GM21447 (cell line): ENCODE data around the gene SLK.

ENCODE experiments used
- ATAC-seq: cut with Tn5 transposase; IDR thresholded peaks from one replicate; pipeline ENCODE4 v1.9.1; 2021; ENCODE audit not compliant: unreplicated experiment

Gene SLK

GRCh38 chr10:103966671-103967447, at the start of gene SLK:
Gene SLK, plus strand, starts transcription at chr10:103967140. Its CDS starts 606 bp downstream, at chr10:103967746.
- peak; percentile 63 for ATAC-seq

DNA sequence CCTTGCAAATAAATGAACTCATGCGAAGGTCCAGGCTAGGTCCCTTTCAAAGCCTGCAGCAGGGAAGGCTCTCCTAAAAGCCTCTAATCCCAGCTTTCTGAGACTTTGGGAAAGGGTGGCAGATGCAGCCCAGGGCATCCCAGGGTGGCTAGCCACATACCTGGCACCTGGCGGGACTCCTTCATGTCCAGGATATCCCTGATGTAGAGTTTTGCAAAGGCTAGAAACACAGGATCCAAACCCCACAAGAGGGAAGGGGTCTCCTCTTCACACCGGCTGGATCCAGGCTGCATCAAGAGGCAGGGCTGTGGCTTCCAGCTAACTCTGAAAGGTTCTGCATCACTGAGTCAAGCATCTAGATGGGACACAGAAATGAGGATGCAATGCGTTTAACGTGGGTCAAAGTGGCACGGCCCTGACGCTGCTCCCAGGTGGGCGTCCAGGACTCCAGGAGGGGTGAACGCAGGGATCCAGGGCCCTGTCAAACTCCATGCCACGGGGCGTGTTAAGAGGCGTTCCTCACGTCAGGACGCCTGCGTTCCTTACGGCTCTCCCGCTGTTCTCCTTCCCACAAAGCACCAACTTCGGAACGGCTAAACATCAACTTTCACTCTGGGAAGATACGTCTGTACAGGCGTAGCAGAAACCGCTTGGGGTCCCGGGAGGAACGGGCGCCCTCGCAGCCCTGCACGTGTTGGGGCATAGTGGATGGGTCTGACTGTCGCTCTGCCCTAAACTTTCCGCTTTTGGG, 49.5 kb upstream of the SLK start:
- ATAC-seq, result peak; percentile 11

GRCh38 chr10:103918053-103918846, 48.7 kb upstream of the SLK start, which contains the start of gene STN1:
Gene STN1, minus strand, starts transcription at chr10:103918184. Its CDS starts 590 bp downstream, at chr10:103917594.
- ATAC-seq, result peak; percentile 89

GRCh38 chr10:103919648-103920025, 47.3 kb upstream of the SLK start:
- no peak for ATAC-seq

GRCh38 chr10:103921248-103921647, 45.7 kb upstream of the SLK start:
- no peak for ATAC-seq

GRCh38 chr10:103921750-103922195, 45.2 kb upstream of the SLK start:
- ATAC-seq, result no peak

DNA sequence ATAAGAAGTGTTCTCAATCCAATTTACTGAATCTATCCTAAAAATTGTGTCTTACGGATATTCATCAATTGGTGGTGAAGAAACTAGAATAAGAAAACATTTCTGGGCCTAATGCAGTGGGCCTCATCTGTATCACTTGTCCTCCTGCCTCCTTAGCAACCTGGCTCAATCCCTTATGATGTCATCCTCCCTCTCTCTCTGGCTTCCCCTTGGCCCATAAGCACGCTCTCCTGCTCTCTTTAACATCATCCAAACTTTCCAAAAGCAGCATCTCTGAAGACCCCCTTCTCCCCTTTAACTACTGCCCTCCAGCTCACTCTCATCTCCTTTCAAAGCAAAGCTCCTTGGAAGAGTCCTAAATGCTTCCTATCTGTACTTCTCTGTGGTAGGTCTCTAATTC, 44.3 kb upstream of the SLK start:
- ATAC-seq, result no peak

DNA sequence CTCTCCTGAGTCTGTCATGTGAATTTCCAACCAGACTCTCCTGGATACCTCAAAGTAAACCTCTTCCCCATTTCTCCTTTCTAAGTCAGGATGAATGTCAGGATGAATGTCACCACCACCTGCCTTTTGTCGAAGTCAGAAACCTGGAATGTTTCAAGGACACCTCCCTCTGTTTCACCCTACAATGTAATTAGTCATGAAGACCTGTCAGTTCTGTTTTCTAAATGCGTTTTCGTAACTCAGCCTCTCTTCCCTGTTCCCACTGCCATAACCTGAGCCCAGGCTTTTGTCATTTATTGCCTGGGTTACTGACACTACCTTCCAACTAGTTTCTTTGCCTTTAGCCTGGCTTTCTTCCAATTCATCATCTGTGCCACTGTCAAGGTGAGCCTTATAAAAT, 43.4 kb upstream of the SLK start:
- ATAC-seq, result no peak

DNA sequence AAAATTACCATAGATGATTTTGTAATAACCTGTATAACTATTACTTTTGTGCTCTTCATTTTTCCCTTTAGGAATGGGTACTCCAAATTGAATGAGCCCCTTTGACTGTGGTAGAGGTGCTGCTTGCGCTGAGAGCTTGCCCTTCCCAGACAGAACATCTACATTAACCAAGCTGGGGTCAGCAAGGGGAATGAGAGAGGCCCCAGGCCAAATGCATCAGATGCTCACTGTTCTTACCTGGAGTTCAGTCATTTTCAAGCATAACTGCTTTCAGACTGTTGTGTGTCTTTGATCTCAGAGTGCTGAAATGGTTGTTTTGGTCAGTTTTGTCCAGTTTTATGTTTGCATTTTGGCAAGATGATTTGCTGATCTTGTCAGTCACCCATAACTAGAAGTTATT, 41.3 kb upstream of the SLK start:
- no peak for ATAC-seq

DNA sequence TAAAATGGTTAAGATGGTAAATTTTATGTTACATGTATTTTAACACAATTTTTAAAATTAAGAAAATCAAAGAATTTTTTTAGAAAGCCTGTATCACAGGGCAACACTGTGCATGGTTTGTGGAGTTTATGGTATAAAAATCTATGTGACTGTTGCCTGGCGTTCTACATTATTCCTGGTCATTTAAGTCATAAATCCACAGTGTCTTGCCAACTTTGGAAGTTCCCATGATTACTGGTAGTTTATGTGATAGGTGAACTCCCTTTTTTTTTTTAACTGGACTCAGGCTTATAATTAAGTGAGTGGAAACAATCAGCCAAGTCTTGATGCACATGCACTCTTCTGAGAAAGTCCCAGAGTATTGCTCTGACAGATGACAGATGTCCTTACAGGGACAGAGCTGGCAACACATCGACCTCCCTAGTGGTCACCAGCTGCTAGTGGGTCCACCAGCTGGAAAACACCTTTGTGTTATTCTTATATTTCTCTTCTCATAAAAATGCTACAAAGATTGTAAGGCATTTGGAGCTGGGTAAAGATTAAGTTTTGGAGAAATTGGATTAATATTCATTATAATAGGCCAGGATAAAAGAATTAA, 40.1 kb upstream of the SLK start:
- ATAC-seq, result no peak

- ATAC-seq, result no peak
Measured at GRCh38 chr10:103928784-103929183, 38.2 kb upstream of the SLK start.

DNA sequence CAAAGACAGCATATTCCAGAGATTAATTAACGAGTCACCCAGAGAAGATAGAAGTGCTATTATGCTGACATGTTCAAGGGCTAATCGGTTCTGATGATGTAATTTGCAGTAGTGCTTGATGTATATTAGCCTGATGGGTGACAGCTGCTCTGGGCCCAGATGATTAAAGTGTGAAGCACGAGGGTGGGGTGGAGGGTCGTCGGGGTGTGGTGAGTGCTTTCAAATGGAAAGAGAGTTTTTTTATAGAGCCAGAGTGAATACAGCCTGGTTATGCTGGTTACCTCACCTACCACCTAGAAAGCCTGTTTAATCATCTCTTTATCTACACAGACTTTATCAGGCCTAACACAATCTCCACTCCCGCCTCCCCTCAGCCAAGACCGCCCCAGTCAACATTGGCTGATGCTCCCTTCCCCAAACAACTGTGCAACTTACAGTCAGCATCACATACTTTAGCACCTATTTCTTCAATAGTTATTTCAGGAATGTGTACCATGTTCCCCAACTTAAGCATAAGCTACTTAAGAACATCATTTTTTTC, 37.5 kb upstream of the SLK start:
- no peak for ATAC-seq

- ATAC-seq, result no peak
Measured at GRCh38 chr10:103930449-103930848, 36.5 kb upstream of the SLK start.

DNA sequence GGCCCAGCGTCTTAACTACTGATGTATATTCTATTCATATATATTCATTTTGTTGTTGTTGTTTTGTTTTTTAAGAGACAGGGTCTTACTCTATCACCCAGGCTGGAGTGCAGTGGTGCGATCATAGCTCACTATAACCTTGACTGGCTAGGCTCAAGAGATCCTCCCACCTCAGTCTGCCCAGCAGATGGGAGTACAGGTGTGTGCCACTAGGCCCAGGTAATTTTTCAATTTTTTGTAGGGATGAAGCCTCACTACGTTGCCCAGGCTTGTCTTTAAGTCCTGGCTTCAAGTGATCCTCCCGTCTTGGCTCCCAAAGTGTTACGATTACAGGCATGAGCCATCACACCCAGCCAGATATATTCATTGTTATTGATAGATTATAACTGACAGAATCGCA, 36.1 kb upstream of the SLK start:
- no peak for ATAC-seq

- no peak for ATAC-seq
Measured at GRCh38 chr10:103931603-103932002, 35.3 kb upstream of the SLK start.

DNA sequence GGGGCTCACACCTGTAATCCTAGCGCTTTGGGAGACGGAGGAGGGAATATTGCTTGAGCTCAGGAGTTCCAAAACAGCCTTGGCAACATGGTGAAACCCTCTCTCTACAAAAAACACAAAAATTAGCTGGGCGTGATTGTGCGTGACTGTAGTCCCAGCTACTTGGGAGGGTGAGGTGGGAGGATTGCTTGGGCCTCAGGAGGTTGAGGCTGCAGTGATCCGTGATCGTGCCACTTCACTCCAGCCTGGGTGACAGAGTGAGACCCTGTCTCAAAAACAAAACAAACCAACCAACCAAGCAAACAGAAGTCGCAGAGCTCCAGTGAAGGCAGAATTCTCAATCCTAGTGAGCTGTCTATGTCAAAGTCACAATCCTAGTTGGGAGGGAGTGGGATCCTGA, 34.7 kb upstream of the SLK start:
- ATAC-seq, result no peak

GRCh38 chr10:103932971-103933370, 34.0 kb upstream of the SLK start:
- ATAC-seq, result no peak

DNA sequence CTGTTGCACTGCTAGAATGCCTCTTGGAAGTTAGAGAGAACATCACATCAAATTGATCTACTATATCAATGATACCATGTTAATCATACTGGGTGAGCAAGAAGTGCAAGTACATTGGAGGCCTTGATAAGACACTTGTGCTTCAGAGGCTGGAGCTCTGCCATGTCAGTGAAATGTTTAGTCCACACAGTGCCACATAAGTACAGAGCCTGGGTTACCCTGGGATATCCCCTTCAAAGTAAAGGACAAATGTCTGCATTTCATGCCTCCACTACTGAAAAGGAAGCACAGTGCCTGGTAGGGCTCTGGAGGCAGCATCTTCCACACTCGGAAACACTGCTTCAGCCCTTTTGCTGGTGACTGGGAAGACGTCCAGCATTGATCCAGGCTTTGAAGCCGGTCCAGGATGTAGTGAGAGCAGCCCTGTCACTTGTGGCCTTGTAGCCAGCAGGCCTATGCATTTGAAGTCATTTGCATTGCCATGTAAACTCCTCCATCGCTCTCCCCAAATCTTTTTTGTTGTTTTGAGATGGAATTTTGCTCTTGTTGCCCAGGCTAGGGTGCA, 33.3 kb upstream of the SLK start:
- no peak for ATAC-seq

DNA sequence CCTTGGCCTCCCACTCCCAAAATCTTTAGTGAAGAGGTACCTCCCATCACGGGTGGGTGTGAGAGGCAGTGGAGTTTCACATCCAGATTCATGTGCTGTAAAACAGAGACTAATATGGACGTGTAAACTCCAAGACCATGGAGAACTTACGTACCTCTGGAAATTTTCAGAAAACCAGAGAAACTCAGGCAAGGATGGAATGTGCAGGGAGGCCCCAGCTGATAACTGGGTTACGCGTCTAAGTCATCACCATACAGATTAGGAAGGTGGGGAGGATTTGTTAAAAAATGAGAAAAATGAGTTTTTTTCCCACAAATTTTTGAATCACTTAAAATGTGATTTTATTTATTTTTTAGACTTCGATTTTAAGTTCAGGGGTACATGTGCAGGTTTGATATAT, 32.6 kb upstream of the SLK start:
- ATAC-seq, result no peak

GRCh38 chr10:103936022-103936421, 30.9 kb upstream of the SLK start:
- ATAC-seq, result no peak
